SHP77 treated with DMSO at 0.1 percent for 48 hours (cell line): Measurements from ENCODE around the gene PTS.
"Not testable (repeated sequence)": the region's sequence is repeated elsewhere in the genome, so short reads cannot be mapped to it uniquely, and the experiment has no call there.

Experiments used
- DNase-seq: peaks from one replicate; lab custom pipeline; 2025; lab: John Stamatoyannopoulos, UW

Gene PTS

DNA sequence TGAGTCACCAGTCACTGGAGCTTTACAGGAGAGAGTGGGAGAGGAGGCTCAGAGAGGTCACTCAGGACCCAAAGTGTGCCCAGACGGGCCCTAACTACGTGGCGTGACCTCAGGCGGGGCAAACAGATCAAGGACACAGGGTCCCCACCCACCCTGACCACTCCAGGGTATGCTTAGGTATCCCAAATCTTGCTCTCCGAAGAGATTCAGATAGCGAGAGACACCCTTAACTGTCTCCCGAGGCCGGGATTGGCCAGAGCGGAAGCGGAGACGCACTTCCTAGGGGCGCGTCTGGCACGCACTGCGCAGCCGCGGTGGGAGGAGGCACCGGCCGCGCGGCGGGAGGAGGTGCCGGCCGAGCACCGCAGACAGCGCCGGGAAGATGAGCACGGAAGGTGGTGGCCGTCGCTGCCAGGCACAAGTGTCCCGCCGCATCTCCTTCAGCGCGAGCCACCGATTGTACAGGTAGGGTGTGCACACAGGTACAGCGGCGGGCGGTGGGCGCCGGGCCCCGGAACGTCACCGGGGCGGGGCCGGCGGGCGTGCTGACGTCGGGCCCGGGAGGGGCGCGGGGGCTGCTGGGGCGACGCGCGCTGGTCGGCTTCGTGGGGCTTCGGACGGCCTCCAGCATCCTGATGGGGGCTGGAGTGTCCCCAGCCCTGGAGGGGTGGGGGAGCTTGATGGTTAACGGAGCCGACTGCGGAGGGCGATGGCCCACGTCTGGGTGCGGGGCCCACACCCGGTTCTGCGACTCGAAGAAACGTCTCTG, at the start of gene PTS:
Gene PTS (plus strand): TSS at position 367 of the 769 bp plus-strand sequence. CDS start 16 bp downstream, at position 383.
- DNase-seq: peak; percentile 54

DNA sequence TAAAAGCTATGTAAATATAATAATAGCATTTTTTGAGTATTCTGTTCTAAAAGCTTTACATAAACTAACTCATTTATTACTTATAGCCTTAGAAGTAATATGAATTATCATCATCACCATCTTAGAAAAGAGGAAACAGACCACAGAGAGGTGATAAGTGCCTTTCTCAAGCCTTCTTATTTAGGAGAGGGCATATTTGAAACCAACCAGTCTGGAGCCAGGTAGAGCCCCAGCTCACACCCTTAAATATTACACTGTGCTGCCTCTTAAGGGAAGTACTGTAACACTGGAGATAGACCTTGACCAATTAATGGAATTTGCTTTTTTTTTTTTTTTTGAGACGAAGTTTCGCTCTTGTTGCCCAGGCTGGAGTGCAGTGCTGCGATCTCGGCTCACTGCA, 48.6 kb upstream of the PTS start:
- DNase-seq: no peak

DNA sequence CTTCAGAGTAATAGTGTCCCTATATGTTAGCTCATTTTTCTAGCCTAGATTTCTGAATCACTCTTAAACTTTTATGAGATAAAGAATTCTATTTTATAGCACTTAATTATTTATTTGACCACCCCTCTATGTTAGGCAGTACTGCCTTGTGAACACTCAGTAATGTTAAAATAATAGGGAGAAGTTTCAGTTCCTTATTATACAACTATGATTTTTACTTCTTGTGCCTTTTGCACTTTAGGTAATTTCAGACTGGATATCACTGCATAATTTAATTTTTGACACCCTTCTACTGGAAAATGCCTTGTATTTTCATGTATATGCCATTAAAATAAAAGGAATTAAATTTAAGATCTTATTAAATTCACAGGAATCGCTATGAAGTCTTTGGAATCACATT, 47.8 kb upstream of the PTS start:
- DNase-seq: no peak

DNA sequence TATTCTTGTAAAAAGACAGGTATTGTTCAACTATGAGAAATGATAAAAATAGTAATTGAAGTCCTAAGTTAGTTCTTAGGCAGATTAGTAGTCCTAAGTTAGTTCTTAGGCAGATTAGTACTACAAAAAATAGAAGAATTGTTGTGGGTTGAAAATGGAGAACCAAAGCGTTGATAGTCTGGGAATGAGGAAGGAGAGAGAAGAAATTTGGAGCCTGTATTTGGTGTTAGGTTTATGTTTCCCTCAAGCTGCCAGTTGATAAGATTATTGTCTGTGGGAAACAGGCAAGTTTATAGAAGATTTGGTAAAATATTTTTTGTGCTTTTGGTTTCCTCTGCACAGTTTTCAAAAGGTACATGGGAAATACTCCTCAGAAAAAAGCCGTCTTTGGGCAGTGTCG, 47.3 kb upstream of the PTS start:
- DNase-seq: no peak

DNA sequence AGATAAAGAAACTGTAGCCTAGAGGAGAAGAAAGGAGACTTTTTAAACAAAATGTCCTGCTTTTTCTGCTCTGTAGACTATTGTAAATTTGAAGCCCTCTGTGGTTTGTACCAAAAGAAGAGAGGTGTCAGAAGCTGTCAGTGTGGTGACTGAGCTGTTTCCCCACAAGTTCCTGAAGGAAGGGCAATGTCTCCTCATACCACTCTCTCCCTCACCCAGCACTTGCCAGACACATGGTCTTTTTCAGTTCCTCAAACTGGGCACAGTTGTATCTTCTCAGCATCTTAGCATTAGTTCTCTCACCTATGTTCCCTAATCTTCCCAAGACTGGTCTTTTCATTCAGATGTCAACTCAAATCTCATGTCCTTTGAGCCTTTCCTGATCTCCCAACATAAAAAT, 46.6 kb upstream of the PTS start:
- DNase-seq: no peak

DNA sequence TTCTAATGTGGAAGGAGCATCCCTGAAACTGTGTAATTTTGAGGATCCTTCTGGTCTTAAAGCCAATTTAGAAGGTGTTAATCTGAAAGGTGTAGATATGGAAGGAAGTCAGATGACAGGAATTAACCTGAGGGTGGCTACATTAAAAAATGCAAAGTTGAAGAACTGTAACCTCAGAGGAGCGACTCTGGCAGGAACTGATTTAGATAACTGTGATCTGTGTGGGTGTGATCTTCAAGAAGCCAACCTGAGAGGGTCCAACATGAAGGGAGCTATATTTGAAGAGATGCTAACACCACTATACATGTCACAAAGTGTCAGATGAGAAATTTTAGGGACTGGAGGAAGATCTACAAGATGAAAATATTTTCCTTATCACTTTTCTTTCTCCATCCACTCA, 43.4 kb upstream of the PTS start:
- no peak for DNase-seq

DNA sequence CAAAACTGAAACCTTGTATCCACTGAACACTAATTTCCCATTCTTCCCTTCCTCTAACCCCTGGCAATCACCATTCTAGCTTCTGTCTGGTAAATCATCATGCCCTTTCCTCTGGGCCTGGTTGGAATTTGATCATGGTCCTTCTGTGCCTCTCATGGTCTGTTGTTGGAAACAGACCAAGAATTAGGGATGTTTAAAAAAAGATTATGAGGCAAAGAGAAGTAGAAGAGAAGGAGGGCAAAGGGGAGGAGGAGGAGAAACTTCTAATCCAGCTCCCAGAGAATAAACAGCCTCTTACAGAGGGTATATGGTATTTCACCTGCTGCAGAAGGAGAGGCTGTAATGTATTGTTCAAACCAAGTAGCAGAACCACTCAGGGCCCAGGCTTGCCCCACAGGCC, 40.3 kb upstream of the PTS start:
- DNase-seq: no peak

DNA sequence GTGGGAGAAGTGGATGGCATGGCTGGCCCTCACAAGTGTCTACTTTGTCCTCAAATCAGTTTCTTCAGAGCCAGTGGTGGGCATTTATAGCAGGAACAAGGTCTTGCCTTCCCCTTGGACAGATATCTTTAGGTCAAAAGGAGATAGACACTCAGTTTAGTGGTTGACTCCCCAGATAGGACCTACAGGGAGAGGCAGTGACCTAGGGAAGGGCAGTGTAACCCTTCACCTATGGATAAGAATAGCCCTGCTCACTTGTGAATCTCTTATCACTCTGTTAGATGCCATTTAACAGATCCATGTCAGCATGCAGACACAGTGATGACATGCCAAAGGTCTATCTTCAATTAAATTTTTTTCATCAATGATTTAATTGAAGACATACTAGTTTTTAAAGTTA, 39.9 kb upstream of the PTS start:
- no peak for DNase-seq

DNA sequence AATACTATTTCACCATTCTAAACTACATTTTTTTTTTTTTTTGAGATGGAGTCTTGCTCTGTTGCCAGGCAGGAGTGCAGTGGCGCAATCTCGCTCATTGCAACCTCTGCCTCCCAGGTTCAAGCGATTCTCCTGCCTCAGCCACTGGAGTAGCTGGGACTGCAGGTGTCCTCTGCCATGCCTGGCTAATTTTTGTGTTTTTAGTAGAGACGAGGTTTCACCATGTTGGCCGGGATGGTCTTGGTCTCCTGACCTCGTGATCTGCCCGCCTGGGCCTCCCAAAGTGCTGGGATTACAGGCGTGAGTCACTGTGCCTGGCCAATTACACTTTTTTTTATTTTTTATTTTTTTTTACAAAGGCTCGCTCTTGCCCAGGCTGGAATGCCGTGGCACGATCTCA, 31.1 kb upstream of the PTS start:
- not testable (repeated sequence) for DNase-seq

DNA sequence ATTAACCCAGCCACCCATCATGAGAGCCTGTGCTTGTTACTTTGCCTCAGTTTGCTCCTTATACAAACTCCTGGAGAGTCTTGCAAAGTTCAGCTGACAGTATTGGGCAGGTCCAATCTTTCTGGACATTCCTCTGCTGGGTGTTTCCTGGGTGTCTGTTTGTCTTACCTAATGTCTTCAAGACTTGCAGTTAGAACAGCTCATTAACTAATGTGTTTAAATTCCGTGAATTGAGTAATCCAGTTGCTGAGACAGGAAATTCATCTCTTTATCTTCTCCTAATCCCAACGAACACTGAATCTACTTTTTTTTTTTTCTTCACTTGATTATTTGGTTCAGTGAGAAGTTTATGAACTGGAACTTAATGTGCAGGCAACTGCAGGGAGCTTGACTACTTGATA, 30.3 kb upstream of the PTS start:
- DNase-seq: no peak

DNA sequence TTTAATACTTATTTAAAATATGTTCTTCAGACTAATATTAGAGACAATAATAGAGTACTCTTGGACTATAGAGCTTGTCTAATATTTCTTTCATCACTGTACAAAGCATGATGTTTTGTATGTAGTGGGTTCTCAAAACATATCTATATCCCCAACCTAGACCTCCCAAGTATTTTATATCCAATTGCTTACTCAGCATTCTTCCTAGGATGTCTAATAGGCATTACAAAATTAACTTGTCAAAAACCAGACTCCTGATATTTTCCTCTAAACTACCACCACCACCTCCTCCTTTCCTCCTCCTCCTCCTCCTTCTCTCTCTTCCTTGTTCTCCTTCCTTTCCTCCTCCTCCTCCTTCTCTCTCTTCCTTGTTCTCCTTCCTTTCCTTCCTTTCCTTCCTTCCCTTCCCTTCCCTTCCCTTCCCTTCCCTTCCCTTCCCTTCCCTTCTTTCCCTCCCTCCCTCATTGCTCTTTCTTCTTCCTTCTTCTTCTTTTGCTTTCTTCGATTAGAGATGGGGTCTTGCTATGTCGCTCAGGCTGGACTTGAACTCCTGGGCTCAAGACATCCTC, 29.6 kb upstream of the PTS start:
- DNase-seq: no peak

DNA sequence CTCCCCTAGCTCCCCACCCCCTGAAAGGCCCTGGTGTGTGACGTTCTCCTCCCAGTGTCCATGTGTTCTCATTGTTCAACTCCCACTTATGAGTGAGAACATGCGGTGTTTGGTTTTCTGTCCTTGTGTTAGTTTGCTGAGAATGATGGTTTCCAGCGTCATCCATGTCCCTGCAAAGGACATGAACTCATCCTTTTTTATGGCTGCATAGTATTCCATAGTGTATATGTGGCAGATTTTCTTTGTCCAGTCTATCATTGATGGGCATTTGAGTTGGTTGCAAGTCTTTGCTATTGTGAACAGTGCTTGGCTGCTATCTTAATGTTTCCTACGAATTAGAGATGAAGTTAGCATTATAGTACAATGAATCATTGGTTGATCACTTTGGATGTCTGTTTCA, 27.1 kb upstream of the PTS start:
- not testable (repeated sequence) for DNase-seq

DNA sequence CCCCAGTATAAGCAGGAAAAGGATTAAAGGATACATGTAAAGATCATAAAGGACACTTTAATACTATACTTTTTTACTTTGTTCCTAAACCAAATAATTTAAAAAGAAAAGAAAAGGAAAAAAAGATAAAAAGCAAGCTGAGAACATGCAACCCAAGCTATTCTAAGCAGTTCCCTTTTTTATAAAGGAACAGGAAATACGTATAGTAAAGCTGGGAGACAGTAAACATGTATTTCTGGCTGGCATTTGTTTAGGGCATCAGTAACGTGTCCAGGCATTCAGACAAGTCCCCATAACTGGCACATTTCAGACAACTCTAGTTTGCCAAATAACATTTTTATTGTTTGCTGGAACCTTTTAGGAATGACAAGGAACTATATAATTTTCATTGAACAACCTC, 26.0 kb upstream of the PTS start:
- DNase-seq: no peak

DNA sequence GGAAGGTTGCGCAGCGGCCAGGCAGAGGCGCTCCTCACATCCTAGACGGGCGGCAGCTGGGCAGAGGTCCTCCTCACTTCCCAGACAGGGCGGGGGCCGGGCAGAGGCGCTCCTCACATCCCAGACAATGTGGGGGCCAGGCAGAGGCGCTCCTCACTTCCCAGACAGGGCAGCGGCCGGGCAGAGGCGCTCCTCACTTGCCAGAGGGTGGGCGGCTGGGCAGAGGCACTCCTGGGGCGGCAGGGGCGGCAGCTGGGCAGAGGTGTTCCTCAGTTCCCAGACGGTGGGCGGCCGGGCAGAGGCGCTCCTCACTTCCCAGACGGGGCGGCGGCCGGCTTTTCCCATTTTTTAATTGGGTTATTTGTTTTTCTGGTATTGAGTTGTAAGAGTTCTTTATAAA, 20.2 kb upstream of the PTS start:
- DNase-seq: no peak

DNA sequence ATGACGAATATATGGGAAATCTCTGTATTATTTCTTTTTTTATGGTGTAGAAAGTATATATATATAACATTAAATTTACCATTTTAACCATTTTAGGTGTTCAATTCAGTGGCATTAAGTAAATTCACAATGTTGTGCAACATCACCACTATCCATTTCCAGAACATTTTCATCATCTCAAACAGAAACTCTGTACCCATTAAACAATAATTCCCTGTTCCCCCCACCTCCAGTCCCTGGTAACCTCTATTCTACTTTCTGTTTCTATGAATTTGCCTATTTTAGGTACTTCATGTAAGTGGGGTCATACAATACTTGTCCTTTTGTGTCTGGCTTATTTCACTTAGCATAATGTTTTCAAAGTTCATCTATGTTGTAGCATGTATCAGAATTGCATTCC, 15.3 kb upstream of the PTS start:
- DNase-seq: no peak

DNA sequence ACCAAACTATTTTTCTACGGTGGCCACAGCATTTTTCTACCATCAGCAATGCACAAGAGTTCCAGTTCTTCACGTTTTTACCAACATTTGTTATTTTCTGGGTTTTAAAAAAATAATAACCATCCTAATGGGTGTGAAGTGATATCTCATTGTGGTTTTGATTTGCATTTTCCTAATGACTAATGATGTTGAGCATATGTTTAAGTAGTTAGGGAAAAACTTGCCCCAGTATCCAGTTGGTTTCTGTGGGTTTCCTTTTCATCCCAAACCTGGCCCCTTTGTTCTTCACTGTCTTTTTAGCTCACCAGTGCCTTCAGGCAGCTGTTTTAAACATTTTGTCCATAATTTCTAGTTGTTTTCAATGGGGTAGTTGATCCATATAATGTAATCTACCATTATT, 14.7 kb upstream of the PTS start:
- DNase-seq: no peak

DNA sequence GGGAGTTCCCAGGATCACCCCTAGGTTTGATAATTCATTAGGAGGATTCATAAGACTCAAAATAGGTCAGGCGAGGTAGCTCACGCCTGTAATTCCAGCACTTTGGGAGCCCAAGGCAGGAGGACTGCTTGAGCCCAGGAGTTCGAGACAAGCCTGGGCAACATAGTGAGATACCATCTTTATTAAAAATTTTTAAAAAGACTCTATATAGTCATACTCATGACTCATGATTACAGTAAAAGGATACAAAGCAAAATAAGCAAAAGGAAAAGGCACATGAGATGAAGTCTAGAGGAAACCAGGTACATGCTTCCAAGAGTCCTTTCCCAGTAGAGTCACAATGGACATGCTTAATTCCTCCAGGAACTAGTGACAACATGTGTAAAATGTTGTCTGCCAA, 13.9 kb upstream of the PTS start:
- DNase-seq: no peak

DNA sequence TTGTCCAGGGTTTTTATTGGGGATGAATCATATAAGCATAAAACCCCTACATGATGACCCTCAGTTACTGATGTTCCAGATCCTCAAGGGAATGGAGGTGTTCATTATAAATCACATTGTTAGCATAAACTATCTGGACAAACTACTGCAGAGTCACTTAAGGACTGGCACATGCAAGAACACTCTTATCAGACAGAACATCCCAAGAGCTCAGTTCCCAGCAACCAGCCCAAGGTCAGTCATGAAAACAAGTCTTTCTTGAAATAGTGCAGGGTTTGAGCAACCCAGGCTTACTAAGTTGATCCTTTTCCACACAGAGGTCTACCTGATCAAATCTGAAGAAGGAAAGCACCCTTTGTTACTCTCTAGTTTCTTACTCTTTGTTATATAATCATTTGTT, 13.5 kb upstream of the PTS start:
- no peak for DNase-seq

DNA sequence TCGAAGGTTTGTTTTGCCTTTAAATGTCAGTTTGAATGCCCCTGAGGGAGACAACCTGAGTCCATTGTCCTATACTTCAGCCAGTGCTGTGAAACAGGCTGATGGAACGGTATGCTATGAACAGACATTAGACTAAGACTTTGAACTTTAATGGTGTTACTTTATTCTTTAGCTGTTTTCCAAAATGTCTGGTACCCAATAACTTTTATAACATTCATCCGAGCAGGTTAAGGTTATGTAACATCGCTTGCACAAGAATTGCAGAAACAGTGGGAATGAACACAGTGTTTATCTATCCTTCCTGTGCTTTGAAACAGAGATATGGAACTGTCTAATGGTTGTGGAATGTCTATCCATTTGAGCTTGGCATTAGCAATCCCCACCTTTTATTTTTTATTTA, 12.5 kb upstream of the PTS start:
- no peak for DNase-seq

DNA sequence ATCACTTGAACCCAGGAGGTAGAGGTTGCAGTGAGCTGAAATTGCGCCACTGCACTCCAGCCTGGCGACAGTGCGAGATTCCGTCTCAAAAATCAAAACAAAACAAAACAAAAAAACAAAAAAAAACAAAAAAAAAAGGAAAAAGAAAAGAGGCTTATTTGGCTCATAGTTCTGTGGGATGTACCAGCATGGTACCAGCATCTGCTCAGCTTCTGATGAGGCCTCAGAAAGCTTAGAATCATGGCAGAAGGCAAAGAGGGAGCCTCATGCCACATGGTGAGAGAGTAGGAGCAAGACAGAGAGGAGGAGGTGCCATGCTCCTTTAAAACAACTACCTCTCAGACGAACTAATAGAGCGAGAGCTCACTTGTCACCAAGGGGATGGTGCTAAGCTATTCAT, 10.6 kb upstream of the PTS start:
- DNase-seq: no peak

DNA sequence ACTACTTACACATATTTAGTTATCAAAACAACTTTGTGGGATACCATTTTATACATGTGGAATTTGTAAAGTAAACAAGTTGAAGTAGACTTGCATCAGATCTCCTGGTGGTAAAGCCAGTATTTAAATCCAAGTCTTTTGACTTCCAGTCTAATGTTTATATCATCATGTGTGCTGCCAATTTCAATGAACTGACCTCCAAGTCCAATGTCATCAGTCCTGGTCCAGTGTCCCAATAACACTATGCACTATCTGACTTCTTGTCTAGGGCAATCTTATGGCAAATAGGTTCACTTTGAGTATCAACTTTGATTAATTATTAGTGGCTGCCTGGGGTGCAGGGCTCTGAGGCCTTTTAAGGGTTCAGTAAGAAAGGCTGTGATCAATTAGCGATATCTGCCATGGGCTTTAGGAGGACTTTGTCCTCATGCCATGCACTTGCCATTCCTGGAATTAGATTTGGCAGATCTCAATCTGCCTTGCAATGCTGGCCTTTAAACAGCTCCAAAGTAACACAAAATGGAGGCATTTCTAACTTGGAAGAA, 9.6 kb upstream of the PTS start:
- no peak for DNase-seq

DNA sequence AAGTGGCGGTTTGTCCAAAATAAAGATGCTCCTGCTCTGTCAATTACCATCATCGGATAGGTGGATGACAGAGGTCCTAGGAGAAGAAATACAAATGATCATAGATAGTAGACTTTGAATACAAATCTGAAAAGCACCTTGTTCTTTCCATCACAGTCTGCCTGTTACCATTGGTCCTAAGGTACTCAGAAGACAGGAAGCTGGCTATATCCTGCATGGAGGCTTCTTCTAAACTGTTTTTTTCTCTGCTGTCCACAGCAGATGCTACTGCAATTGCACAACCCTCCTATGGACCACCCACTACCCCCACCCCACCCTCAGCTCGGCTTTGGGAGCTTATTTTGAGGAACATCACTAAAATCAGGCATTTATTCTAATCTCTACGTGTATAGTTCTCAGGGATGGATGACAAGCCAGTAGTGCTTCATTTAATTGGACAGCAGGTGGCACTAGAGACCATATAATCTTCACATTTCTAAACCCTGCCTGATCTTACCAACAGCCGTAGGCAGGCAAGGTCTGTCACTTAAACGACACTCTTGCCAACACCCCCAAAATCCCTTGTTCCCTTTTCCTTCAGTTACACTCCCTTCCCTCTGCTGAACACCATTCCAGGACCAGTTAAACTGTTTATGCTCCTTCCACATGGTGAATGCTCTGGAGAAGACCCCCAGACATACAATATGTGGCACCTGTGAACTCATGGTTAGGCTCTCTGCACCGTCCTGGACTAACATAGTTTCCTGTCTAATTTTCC, 6.6 kb upstream of the PTS start:
- peak; percentile 39 for DNase-seq

DNA sequence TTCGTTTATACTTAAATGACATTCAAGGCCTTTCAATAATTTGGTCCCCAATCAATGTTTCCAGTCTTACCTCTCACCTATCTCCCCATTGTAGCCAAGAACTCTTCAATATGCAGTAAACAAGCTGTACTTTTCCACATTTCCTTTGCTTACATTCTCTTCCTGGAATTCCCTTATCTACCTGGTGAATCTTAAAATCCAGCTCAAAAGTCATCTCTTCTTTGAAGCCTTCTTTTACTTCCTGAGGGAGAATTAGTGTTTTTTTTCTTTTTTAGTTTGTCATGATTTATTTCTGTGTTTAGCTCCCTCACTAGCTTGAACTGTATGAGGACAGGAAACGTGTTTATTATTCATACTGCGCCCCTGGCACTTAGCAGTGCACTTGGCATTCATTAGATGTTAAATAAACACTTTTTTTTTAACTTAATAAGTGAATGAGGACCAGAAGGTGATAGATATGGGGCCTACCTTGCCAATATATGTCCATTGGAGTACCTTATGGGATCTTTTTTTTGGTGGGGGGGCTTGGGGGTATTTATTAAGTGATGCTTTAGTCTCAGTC, 4.9 kb upstream of the PTS start:
- no peak for DNase-seq
